BE2C (cell line): ENCODE measurements around the gene ATP11A.

Experiments
- DNase-seq: peaks from one replicate; pipeline ENCODE4 v3.0.0-alpha.2; 2020
- H3K27me3 ChIP-seq: fragments of 250-450 bp; sonication (Bioruptor Pico); 2 replicates; pipeline ENCODE4 v1.5.1; 2020; ENCODE audit warnings: mild to moderate bottlenecking
- H3K36me3 ChIP-seq: fragments of 250-450 bp; sonication (Bioruptor Pico); 2 replicates; pipeline ENCODE4 v1.5.1; 2020; ENCODE audit warnings: mild to moderate bottlenecking
- H3K4me1 ChIP-seq: fragments of 250-450 bp; sonication (Bioruptor Pico); 2 replicates; pipeline ENCODE4 v1.5.1; 2020
- H3K4me3 ChIP-seq: 2 replicates; pipeline ENCODE4 v1.5.1; 2011; ENCODE audit warnings: low read depth, low read length
- H3K9me3 ChIP-seq: fragments of 250-450 bp; sonication (Bioruptor Pico); 2 replicates; pipeline ENCODE4 v1.5.1; 2020
- CTCF ChIP-seq: IDR thresholded peaks from 2 replicates; pipeline ENCODE4 v1.5.1; 2012; ENCODE audit warnings: mild to moderate bottlenecking, low read depth, low read length

Gene ATP11A

GRCh38 chr13:112877539-112877938, 187.7 kb downstream of the ATP11A start:
- H3K9me3 ChIP-seq: no peaks in the 10 kb centered on the region
- H3K27me3 ChIP-seq: no peaks in the 10 kb centered on the region
- no peak overlapping the region for H3K4me3 ChIP-seq
- H3K4me1 ChIP-seq: peaks cover 6% of the 10 kb centered on the region; the same call in 1 of the 2 replicates
- TF ChIP-seq CTCF: no peak
- 0 out of 2 replicates have a peak, but pooled peaks cover 5% of the 10 kb centered on the region for H3K36me3 ChIP-seq
- DNase-seq: no peak

- Histone ChIP-seq H3K4me3 (no peak overlapping the region), H3K4me1 (peaks cover 6% of the 10 kb centered on the region; the same call in 1 of the 2 replicates), H3K9me3 (no peaks in the 10 kb centered on the region), H3K27me3 (no peaks in the 10 kb centered on the region), H3K36me3 (0 out of 2 replicates have a peak, but pooled peaks cover 5% of the 10 kb centered on the region)
- TF ChIP-seq CTCF: no peak
- DNase-seq: no peak
These were observed 188.4 kb downstream of the ATP11A start for GRCh38 chr13:112877976-112878955.

GRCh38 chr13:112879283-112879833, 189.5 kb downstream of the ATP11A start:
- no peaks in the 10 kb centered on the region for H3K27me3 ChIP-seq
- no peak overlapping the region for H3K4me3 ChIP-seq
- no peak for DNase-seq
- no peaks in the 10 kb centered on the region for H3K9me3 ChIP-seq
- peaks cover under 1% of the 10 kb centered on the region; the same call in 1 of the 2 replicates for H3K4me1 ChIP-seq
- 0 out of 2 replicates have a peak, but pooled peaks cover 5% of the 10 kb centered on the region for H3K36me3 ChIP-seq
- no peak for TF ChIP-seq CTCF

- H3K9me3 ChIP-seq: no peaks in the 10 kb centered on the region
- DNase-seq: no peak
- 0 out of 2 replicates have a peak, but pooled peaks cover 5% of the 10 kb centered on the region for H3K36me3 ChIP-seq
- H3K4me3 ChIP-seq: no peak overlapping the region
- no peaks in the 10 kb centered on the region for H3K27me3 ChIP-seq
- no peaks in the 10 kb centered on the region for H3K4me1 ChIP-seq
- no peak for TF ChIP-seq CTCF
These were observed 190.4 kb downstream of the ATP11A start for GRCh38 chr13:112880221-112880641.

GRCh38 chr13:112880976-112881540, 191.2 kb downstream of the ATP11A start:
- peaks cover 4% of the 10 kb centered on the region for H3K4me1 ChIP-seq
- H3K4me3 ChIP-seq: no peak overlapping the region
- no peaks in the 10 kb centered on the region for H3K27me3 ChIP-seq
- TF ChIP-seq CTCF: no peak
- peak; percentile 4 for DNase-seq
- 0 out of 2 replicates have a peak, but pooled peaks cover 5% of the 10 kb centered on the region for H3K36me3 ChIP-seq
- no peaks in the 10 kb centered on the region for H3K9me3 ChIP-seq
